Measurements from ENCODE around the gene KIF2B. TPM values are rescaled to one million over a fixed set of nuclear protein-coding genes. Genes with fewer than 3 reads are reported as not detected.

KIF2B gene
- total and polyA plus RNA-seq, 5 donors from 2014 or later: not detected

DNA sequence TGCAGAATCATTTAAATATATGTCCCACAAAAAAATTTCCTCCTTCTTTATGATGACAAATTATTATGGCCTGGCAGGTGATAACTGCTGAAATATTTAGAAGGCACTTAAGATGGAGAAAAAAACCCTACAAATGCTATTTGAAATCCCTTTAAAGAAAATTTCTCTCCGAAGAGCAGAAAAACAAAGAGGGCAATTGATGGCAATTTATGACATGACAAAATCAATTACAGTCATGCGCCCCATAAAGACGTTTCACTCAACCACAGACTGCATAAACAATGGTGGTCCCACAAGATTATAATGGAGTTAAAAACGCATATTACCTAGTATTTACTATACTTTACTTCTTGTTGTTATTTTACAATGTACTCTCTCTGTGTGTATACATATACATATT lies 25.2 kb upstream of the KIF2B start:
- Histone ChIP-seq H3K27ac (ENCODE audit: insufficient read depth, low read length, poor library complexity, severe bottlenecking) (no peak overlapping the region), H3K9me3 (ENCODE audit: control insufficient read depth in 2 of 2, low read length in 2 of 2) (no peaks in the 10 kb centered on the region), H3K36me3 (ENCODE audit: control insufficient read depth, insufficient read depth, low read length) (no peaks in the 10 kb centered on the region), H3K4me1 (ENCODE audit: control insufficient read depth, insufficient read depth, low read length, poor library complexity, severe bottlenecking) (no peaks in the 10 kb centered on the region), H3K27me3 (ENCODE audit: control insufficient read depth, insufficient read depth, low read length) (no peaks in the 10 kb centered on the region), H3K4me3 (ENCODE audit: low read depth, low read length) (no peak overlapping the region)
- ATAC-seq (ENCODE audit: low read depth in 2 of 2) (no peak), DNase-seq (no peak)
- Mint-ChIP-seq H3K36me3 (no peaks in the 10 kb centered on the region), H3K9me3 (peaks cover 0 to 5% (median 3%) of the 10 kb centered on the region in 7 donors), H3K27ac (no peak overlapping the region), H3K4me3 (no peak overlapping the region), H3K4me1 (no peaks in the 10 kb centered on the region), H3K27me3 (no peaks in the 10 kb centered on the region)

DNA sequence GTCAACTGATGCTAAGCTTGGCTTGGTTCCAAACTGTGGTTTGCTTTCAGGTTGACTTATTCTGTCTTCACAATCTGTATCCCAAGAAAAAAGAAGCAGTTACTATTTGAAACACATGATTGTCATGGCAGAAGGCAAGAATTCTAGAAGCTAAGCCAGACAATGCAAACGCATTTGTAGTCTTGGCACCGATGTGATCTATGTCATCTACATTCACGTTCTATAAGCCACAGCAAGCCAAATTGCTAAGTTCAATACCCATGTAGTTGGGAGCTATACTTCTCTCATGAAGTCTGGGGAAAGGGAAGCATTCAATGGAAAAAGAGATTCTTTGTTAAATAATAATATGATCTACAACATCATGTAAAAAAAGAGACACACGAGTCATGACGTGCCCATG lies 18.3 kb upstream of the KIF2B start:
- Histone ChIP-seq H3K4me1 (ENCODE audit: control insufficient read depth, insufficient read depth, low read length, poor library complexity, severe bottlenecking) (no peaks in the 10 kb centered on the region), H3K27ac (ENCODE audit: insufficient read depth, low read length, poor library complexity, severe bottlenecking) (no peak overlapping the region), H3K36me3 (ENCODE audit: control insufficient read depth, insufficient read depth, low read length) (no peaks in the 10 kb centered on the region), H3K27me3 (ENCODE audit: control insufficient read depth, insufficient read depth, low read length) (no peaks in the 10 kb centered on the region), H3K9me3 (ENCODE audit: control insufficient read depth in 2 of 2, low read length in 2 of 2) (peaks cover 0 to 1% of the 10 kb centered on the region in 2 experiments), H3K4me3 (ENCODE audit: low read depth, low read length) (no peak overlapping the region)
- no peak for ATAC-seq (ENCODE audit: low read depth in 2 of 2)
- no peaks in the 10 kb centered on the region for H3K4me1 Mint-ChIP-seq
- no peak overlapping the region for H3K27ac Mint-ChIP-seq
- no peaks in the 10 kb centered on the region for H3K36me3 Mint-ChIP-seq
- H3K27me3 Mint-ChIP-seq: no peaks in the 10 kb centered on the region
- peaks cover 0 to 8% (median 2%) of the 10 kb centered on the region in 7 donors for H3K9me3 Mint-ChIP-seq
- no peak overlapping the region for H3K4me3 Mint-ChIP-seq
- no peak for DNase-seq

DNA sequence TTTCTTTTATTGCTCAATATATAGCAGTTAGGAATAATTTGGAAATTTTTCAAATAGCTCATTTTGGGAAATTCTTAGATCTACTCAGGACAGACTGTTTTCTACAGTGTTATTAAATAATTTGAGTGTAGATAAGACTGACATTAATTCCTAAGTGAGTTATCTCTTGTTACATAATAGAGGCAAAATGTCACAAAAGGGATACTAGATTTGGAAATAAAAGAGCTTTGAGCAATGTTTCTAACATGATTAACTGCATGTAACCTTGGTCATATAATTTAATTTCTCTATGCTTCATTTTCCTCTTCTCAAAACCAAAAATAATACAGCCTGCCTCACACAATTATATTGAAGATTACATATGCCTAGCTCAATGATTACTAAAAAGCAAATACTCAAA lies 16.3 kb upstream of the KIF2B start:
- Mint-ChIP-seq H3K36me3 (no peaks in the 10 kb centered on the region), H3K4me3 (no peak overlapping the region), H3K27ac (no peak overlapping the region), H3K9me3 (peaks cover 0 to 10% (median 3%) of the 10 kb centered on the region in 7 donors), H3K4me1 (no peaks in the 10 kb centered on the region), H3K27me3 (no peaks in the 10 kb centered on the region)
- Histone ChIP-seq H3K27me3 (ENCODE audit: control insufficient read depth, insufficient read depth, low read length) (no peaks in the 10 kb centered on the region), H3K4me3 (ENCODE audit: low read depth, low read length) (no peak overlapping the region), H3K4me1 (ENCODE audit: control insufficient read depth, insufficient read depth, low read length, poor library complexity, severe bottlenecking) (no peaks in the 10 kb centered on the region), H3K27ac (ENCODE audit: insufficient read depth, low read length, poor library complexity, severe bottlenecking) (no peak overlapping the region), H3K36me3 (ENCODE audit: control insufficient read depth, insufficient read depth, low read length) (no peaks in the 10 kb centered on the region), H3K9me3 (ENCODE audit: control insufficient read depth in 2 of 2, low read length in 2 of 2) (peaks cover 0 to 1% of the 10 kb centered on the region in 2 experiments)
- DNase-seq (no peak), ATAC-seq (ENCODE audit: low read depth in 2 of 2) (no peak)

DNA sequence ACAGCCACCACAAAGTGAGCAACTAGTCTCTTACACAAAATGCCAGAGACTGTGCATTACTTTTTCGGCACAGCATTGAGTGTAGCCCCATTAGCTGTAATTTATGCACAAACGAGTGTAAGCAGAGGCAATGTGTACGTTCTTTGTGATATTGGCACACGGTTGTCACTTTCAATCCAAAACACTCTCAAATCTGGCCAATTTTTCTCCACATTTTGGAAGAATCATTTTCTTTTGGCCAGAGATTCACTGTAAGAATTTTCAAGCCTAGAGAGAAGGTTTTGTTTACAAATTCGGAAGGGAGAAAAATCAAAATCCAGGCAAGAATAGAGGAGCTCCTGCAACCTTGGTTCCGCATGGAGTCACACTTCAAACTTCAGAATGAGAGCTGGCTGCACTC lies 15.4 kb upstream of the KIF2B start:
- H3K27me3 ChIP-seq (ENCODE audit: control insufficient read depth, insufficient read depth, low read length): no peaks in the 10 kb centered on the region
- H3K9me3 ChIP-seq (ENCODE audit: control insufficient read depth in 2 of 2, low read length in 2 of 2): peaks cover 0 to 1% of the 10 kb centered on the region in 2 experiments
- Mint-ChIP-seq H3K27me3 (no peaks in the 10 kb centered on the region), H3K36me3 (no peaks in the 10 kb centered on the region), H3K9me3 (peaks cover 0 to 11% (median 2%) of the 10 kb centered on the region in 7 donors), H3K27ac (no peak overlapping the region), H3K4me1 (no peaks in the 10 kb centered on the region), H3K4me3 (no peak overlapping the region)
- no peak overlapping the region for H3K27ac ChIP-seq (ENCODE audit: insufficient read depth, low read length, poor library complexity, severe bottlenecking)
- no peak for DNase-seq
- H3K36me3 ChIP-seq (ENCODE audit: control insufficient read depth, insufficient read depth, low read length): no peaks in the 10 kb centered on the region
- ATAC-seq (ENCODE audit: low read depth in 2 of 2): no peak
- H3K4me1 ChIP-seq (ENCODE audit: control insufficient read depth, insufficient read depth, low read length, poor library complexity, severe bottlenecking): no peaks in the 10 kb centered on the region
- no peak overlapping the region for H3K4me3 ChIP-seq (ENCODE audit: low read depth, low read length)

DNA sequence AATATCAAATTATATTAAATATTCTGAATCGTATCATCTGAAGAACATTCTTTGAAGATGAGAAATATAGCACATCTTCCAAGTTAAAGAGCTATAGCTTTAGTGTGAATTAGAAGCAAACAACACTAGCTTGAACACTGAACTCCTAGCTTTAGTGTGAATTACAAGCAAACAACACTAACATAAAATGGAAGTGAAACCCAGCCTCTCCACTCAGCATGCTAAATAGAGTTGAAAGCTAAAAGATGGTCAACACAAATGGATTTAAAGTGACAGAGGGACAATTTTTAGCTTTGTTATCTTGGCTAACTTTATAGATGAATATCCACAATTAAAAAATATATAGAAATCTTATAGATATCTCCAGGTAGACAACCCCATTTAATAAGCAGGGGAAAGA lies 4.5 kb upstream of the KIF2B start:
- Mint-ChIP-seq H3K9me3 (peaks cover 0 to 10% (median 4%) of the 10 kb centered on the region in 7 donors), H3K4me3 (no peak overlapping the region), H3K27ac (no peak overlapping the region), H3K36me3 (no peaks in the 10 kb centered on the region), H3K4me1 (no peaks in the 10 kb centered on the region), H3K27me3 (no peaks in the 10 kb centered on the region)
- H3K4me3 ChIP-seq (ENCODE audit: low read depth, low read length): no peak overlapping the region
- H3K27me3 ChIP-seq (ENCODE audit: control insufficient read depth, insufficient read depth, low read length): no peaks in the 10 kb centered on the region
- no peak overlapping the region for H3K27ac ChIP-seq (ENCODE audit: insufficient read depth, low read length, poor library complexity, severe bottlenecking)
- DNase-seq: no peak
- no peak for ATAC-seq (ENCODE audit: low read depth in 2 of 2)
- no peaks in the 10 kb centered on the region for H3K36me3 ChIP-seq (ENCODE audit: control insufficient read depth, insufficient read depth, low read length)
- no peaks in the 10 kb centered on the region for H3K4me1 ChIP-seq (ENCODE audit: control insufficient read depth, insufficient read depth, low read length, poor library complexity, severe bottlenecking)
- H3K9me3 ChIP-seq (ENCODE audit: control insufficient read depth in 2 of 2, low read length in 2 of 2): peaks cover 0 to 5% of the 10 kb centered on the region in 2 experiments

DNA sequence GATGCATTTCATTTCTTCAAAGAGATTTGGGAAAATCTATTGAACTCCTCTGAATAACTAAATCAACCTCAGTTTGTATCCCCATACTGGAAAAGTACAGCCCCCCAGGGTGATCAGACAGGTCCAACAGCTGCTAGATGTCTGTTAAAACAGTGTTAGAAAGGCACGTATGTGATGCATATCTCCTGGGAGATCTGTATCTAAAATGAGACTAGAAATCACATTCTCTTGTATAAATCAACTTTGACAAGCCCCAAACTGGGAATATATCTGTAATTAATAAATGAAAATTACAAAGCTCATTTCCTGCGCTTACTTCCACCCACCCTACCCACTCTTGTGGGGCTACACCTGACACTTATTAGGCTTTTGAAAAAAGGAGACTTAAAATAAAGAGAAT lies 3.8 kb upstream of the KIF2B start:
- no peaks in the 10 kb centered on the region for H3K4me1 ChIP-seq (ENCODE audit: control insufficient read depth, insufficient read depth, low read length, poor library complexity, severe bottlenecking)
- no peaks in the 10 kb centered on the region for H3K36me3 Mint-ChIP-seq
- no peak overlapping the region for H3K4me3 ChIP-seq (ENCODE audit: low read depth, low read length)
- H3K4me3 Mint-ChIP-seq: no peak overlapping the region
- no peak overlapping the region for H3K27ac ChIP-seq (ENCODE audit: insufficient read depth, low read length, poor library complexity, severe bottlenecking)
- H3K36me3 ChIP-seq (ENCODE audit: control insufficient read depth, insufficient read depth, low read length): no peaks in the 10 kb centered on the region
- H3K27me3 Mint-ChIP-seq: no peaks in the 10 kb centered on the region
- H3K4me1 Mint-ChIP-seq: no peaks in the 10 kb centered on the region
- DNase-seq: no peak
- H3K27ac Mint-ChIP-seq: no peak overlapping the region
- H3K9me3 ChIP-seq (ENCODE audit: control insufficient read depth in 2 of 2, low read length in 2 of 2): peaks cover 0 to 7% of the 10 kb centered on the region in 2 experiments
- ATAC-seq (ENCODE audit: low read depth in 2 of 2): no peak
- H3K27me3 ChIP-seq (ENCODE audit: control insufficient read depth, insufficient read depth, low read length): no peaks in the 10 kb centered on the region
- peaks cover 0 to 6% (median 4%) of the 10 kb centered on the region in 7 donors for H3K9me3 Mint-ChIP-seq

DNA sequence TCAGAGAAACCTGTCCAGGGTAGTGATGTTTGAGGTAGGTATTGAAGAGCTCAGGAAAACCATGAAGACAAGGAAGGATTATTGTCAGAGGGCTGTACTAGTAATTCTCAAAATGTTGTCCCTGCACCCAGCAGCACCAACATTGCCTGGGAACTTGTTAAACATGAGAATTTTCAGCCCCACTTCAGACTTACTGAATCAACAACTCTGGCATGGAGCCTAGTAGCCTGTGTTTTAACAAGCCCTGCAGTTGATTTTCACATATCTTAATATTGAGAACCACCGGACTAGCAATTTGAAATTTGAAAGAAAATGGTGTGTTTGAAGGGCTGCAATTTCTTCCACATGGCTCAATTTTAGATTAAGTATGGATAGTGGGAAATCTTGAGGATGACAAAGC lies 2.8 kb upstream of the KIF2B start:
- Mint-ChIP-seq H3K27me3 (no peaks in the 10 kb centered on the region), H3K4me1 (no peaks in the 10 kb centered on the region), H3K4me3 (no peak overlapping the region), H3K27ac (no peak overlapping the region), H3K9me3 (peaks cover 0 to 11% (median 5%) of the 10 kb centered on the region in 7 donors), H3K36me3 (no peaks in the 10 kb centered on the region)
- peaks cover 0 to 7% of the 10 kb centered on the region in 2 experiments for H3K9me3 ChIP-seq (ENCODE audit: control insufficient read depth in 2 of 2, low read length in 2 of 2)
- no peaks in the 10 kb centered on the region for H3K4me1 ChIP-seq (ENCODE audit: control insufficient read depth, insufficient read depth, low read length, poor library complexity, severe bottlenecking)
- DNase-seq (no peak), ATAC-seq (ENCODE audit: low read depth in 2 of 2) (no peak)
- no peak overlapping the region for H3K4me3 ChIP-seq (ENCODE audit: low read depth, low read length)
- H3K27ac ChIP-seq (ENCODE audit: insufficient read depth, low read length, poor library complexity, severe bottlenecking): no peak overlapping the region
- H3K36me3 ChIP-seq (ENCODE audit: control insufficient read depth, insufficient read depth, low read length): no peaks in the 10 kb centered on the region
- no peaks in the 10 kb centered on the region for H3K27me3 ChIP-seq (ENCODE audit: control insufficient read depth, insufficient read depth, low read length)

DNA sequence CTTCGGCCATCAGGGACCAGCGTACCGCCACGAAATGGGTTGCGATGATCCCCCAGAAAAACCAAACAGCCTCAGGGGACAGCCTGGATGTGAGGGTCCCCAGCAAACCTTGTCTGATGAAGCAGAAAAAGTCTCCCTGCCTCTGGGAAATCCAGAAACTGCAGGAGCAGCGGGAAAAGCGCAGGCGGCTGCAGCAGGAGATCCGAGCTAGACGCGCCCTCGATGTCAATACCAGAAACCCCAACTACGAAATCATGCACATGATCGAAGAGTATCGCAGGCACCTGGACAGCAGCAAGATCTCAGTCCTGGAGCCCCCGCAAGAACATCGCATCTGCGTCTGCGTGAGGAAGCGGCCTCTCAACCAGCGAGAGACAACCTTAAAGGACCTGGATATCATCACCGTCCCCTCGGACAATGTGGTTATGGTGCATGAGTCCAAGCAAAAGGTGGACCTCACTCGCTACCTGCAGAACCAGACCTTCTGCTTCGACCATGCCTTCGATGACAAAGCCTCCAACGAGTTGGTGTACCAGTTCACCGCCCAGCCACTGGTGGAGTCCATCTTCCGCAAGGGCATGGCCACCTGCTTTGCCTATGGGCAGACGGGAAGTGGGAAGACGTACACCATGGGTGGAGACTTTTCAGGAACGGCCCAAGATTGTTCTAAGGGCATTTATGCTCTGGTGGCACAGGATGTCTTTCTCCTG lies 769 bp downstream of the KIF2B start:
- Histone ChIP-seq H3K27me3 (ENCODE audit: control insufficient read depth, insufficient read depth, low read length) (no peaks in the 10 kb centered on the region), H3K36me3 (ENCODE audit: control insufficient read depth, insufficient read depth, low read length) (no peaks in the 10 kb centered on the region), H3K27ac (ENCODE audit: insufficient read depth, low read length, poor library complexity, severe bottlenecking) (no peak overlapping the region), H3K4me1 (ENCODE audit: control insufficient read depth, insufficient read depth, low read length, poor library complexity, severe bottlenecking) (no peaks in the 10 kb centered on the region), H3K9me3 (ENCODE audit: control insufficient read depth in 2 of 2, low read length in 2 of 2) (peaks cover 0 to 7% of the 10 kb centered on the region in 2 experiments), H3K4me3 (ENCODE audit: low read depth, low read length) (no peak overlapping the region)
- ATAC-seq (ENCODE audit: low read depth in 2 of 2) (no peak), DNase-seq (no peak)
- no peaks in the 10 kb centered on the region for H3K4me1 Mint-ChIP-seq
- no peaks in the 10 kb centered on the region for H3K36me3 Mint-ChIP-seq
- H3K27ac Mint-ChIP-seq: no peak overlapping the region
- no peaks in the 10 kb centered on the region for H3K27me3 Mint-ChIP-seq
- H3K4me3 Mint-ChIP-seq: no peak overlapping the region
- peaks cover 0 to 13% (median 4%) of the 10 kb centered on the region in 7 donors for H3K9me3 Mint-ChIP-seq

Data from CD4-positive, CD25-positive, alpha-beta regulatory T cell (primary cell).